K562 (cell line): Measurements from ENCODE around the gene DIPK1A. TPM values are rescaled to one million over a fixed set of nuclear protein-coding genes. Genes with fewer than 3 reads are reported as not detected.
A peak's percentile ranks its signal among the peaks of the same experiment; 100 is the strongest.

Source experiments
- CBFA2T3 ChIP-seq: fragments of 450-650 bp; IDR thresholded peaks from 2 replicates; pipeline ENCODE4 v1.6.1; 2017
- MIER1 ChIP-seq: fragments of 450-650 bp; IDR thresholded peaks from 2 replicates; pipeline ENCODE4 v1.6.1; 2016; ENCODE audit warnings: antibody characterized with exemption, mild to moderate bottlenecking, low read depth
- PHF8 ChIP-seq: fragments of 200-600 bp; sonication (generic); IDR thresholded peaks from 2 replicates; pipeline ENCODE4 v1.6.1; 2012; ENCODE audit warnings: mixed run types, mild to moderate bottlenecking, inconsistent platforms, low read length, moderate library complexity, borderline replicate concordance
- SPI1 ChIP-seq: IDR thresholded peaks from 2 replicates; pipeline ENCODE4 v1.6.1; 2011; ENCODE audit warnings: low read depth, low read length, control low read depth, borderline replicate concordance
- ZNF507 ChIP-seq: conservative IDR thresholded peaks from 2 replicates; pipeline ENCODE4 v1.6.1; 2017; ENCODE audit warnings: missing genetic modification characterization, missing compliant biosample characterization
- ZNF707 ChIP-seq: fragments of 250-450 bp; sonication (Bioruptor Pico); conservative IDR thresholded peaks from 2 replicates; pipeline ENCODE4 v1.8.0; 2022; ENCODE audit warnings: inconsistent platforms, mild to moderate bottlenecking, moderate library complexity
- polyA plus RNA-seq, 8 experiments: library from polyadenylated mRNA; depleted of rRNA in 4 of 8; stranded (reverse) in 5 of 8; unstranded in 3 of 8; fragments of >200 nt; fragmentation: Nextera tagmentation in 2 of 8; fragmentation: Illumina TruSeq in 1 of 8; extraction: Ambion mirVana in 2 of 8; extraction: Trizol in 1 of 8; gene quantifications; 2 replicates each; pipeline versions ENCODE4 v1.2.1 to v1.2.3, GENCODE V29; 2011 to 2014; ENCODE audit warnings: inconsistent platforms in 1 of 8, missing spikeins in 1 of 8
- total RNA-seq, 7 experiments: library from RNA; depleted of rRNA in 6 of 7; stranded (reverse); fragments of >200 nt in 6 of 7; fragmentation: Illumina TruSeq in 2 of 7; extraction: Trizol in 2 of 7; gene quantifications; 2 replicates each; pipeline versions ENCODE4 v1.2.1 to v1.2.3, GENCODE V29; 2011 to 2021; ENCODE audit warnings: low replicate concordance in 1 of 7
- TF ChIP-seq, protein P1 (sequence below): sonication (generic); formaldehyde crosslinking; IDR thresholded peaks from 2 replicates; pipeline ENCODE4 v1.8.1; 2023; ENCODE audit warnings: mild to moderate bottlenecking, missing genetic modification reagents
- TF ChIP-seq, protein P2 (sequence below): IDR thresholded peaks from 2 replicates; pipeline ENCODE4 v1.6.1; 2016; ENCODE audit warnings: missing genetic modification characterization, missing compliant biosample characterization

DIPK1A gene
- total and polyA plus RNA-seq, 9 of the 15 experiments (the other 6 are each of a cell fraction or from before 2014, with no cell fraction given), result 0.54 to 2.5 (median 1.3) TPM

DNA sequence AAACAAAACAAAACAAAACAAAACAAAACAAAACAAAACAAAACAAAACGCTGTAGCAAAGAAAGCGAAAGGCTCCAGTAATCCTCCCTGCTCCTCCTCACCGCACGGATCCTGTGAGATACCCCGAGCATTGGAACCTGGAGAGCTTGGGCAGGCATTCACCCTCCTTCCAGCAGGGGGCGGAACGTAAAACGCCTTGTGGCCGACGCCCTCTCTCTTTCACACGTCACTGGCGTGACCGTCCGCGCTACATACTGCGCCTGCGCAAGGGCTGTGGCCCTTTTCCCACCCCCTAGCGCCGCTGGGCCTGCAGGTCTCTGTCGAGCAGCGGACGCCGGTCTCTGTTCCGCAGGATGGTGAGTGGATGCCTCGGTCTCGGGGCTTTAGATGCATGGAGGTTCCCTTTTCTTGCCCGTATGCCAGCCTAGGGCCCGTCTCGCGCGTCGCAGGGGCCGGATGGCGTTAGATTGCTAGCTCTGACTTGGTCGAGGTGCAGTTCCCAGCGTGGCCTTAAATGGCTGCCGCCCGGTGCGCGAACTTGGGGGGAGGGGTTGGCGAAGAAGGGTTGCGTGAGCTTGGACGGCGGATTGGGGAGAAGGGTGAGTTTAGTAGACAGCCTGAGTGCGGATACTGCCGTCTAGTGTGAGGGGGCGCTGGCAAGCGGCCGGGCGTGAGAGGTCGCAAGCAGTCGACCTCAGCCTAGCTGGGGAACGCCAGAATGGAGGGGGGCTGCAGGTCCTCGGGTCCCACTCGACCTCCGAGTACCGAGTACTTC is 129.3 kb downstream of the DIPK1A start, which contains the start of gene RPL5 (continued):
- TF ChIP-seq, protein P1, sequence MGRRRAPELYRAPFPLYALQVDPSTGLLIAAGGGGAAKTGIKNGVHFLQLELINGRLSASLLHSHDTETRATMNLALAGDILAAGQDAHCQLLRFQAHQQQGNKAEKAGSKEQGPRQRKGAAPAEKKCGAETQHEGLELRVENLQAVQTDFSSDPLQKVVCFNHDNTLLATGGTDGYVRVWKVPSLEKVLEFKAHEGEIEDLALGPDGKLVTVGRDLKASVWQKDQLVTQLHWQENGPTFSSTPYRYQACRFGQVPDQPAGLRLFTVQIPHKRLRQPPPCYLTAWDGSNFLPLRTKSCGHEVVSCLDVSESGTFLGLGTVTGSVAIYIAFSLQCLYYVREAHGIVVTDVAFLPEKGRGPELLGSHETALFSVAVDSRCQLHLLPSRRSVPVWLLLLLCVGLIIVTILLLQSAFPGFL (CRISPR knock-in tag), result peak; percentile 91; the same call in 1 of the 2 replicates
- no peak; the same call in 1 of the 2 replicates for TF ChIP-seq MIER1
- peak; percentile 100 for TF ChIP-seq PHF8
- TF ChIP-seq, protein P2, sequence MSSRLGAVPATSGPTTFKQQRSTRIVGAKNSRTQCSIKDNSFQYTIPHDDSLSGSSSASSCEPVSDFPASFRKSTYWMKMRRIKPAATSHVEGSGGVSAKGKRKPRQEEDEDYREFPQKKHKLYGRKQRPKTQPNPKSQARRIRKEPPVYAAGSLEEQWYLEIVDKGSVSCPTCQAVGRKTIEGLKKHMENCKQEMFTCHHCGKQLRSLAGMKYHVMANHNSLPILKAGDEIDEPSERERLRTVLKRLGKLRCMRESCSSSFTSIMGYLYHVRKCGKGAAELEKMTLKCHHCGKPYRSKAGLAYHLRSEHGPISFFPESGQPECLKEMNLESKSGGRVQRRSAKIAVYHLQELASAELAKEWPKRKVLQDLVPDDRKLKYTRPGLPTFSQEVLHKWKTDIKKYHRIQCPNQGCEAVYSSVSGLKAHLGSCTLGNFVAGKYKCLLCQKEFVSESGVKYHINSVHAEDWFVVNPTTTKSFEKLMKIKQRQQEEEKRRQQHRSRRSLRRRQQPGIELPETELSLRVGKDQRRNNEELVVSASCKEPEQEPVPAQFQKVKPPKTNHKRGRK (tag), result no peak
- no peak for TF ChIP-seq CBFA2T3
- TF ChIP-seq SPI1, result no peak
- no peak for TF ChIP-seq ZNF507 (tag)
- TF ChIP-seq ZNF707, result no peak
